GM12892 (cell line): ENCODE results near the gene ATP8B1.

Source experiments
- POLR2A ChIP-seq: IDR thresholded peaks from 2 replicates; pipeline ENCODE4 v1.6.1; 2011; ENCODE audit warnings: low read depth, low read length, control low read depth
- POLR2AphosphoS5 ChIP-seq: IDR thresholded peaks from 2 replicates; pipeline ENCODE4 v1.6.1; 2011; ENCODE audit warnings: low read depth, low read length, control low read depth

DNA sequence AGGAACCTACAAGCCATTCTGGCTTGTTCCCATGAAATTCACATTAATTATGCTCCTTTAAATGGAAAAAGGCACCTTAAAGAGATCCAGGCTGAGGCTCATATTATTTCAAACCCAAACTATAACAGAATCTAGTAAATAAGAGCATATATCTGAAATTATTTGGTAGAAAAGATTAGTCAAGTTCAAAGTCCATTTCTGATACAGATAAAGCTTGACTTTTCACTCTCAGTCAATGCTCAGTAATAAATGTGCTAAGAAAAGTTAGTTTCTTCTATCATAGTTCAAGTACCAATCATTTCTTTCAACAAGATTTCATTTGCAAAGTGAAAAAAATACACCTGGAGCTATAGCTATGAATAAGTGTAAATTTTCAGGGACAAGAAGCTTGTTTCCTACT lies 119.6 kb downstream of the ATP8B1 start:
- TF ChIP-seq POLR2A (no peak), POLR2AphosphoS5 (no peak)
